ENCODE data around the gene TMEM139.
"Not testable (repeated sequence)": the region's sequence is repeated elsewhere in the genome, so short reads cannot be mapped to it uniquely, and the experiment has no call there.

GRCh38 chr7:143264196-143264568 is 20.6 kb upstream of the TMEM139 start:
- not testable (repeated sequence) for TF ChIP-seq CTCF (IDR thresholded peaks at IDR 0.05); POLR2AphosphoS5 (IDR thresholded peaks at IDR 0.05; ENCODE audit: low read depth, low read length); TCF12 (IDR thresholded peaks at IDR 0.05); EP300 (IDR thresholded peaks at IDR 0.05; ENCODE audit: borderline replicate concordance in 1 of 2, low read depth in 1 of 2, low read length in 1 of 2); CHD2 (IDR thresholded peaks at IDR 0.05; ENCODE audit: low read length, partially characterized antibody); USF2 (IDR thresholded peaks at IDR 0.05; ENCODE audit: borderline replicate concordance, low read depth, low read length); EZH2phosphoT487 (IDR thresholded peaks at IDR 0.05; ENCODE audit: borderline replicate concordance, low read depth); MAX (IDR thresholded peaks at IDR 0.05; ENCODE audit: low read depth); JUND (IDR thresholded peaks at IDR 0.05); YY1 (IDR thresholded peaks at IDR 0.05; ENCODE audit: low read depth); RXRA (IDR thresholded peaks at IDR 0.05; ENCODE audit: borderline replicate concordance, low read depth); FOXM1 (IDR thresholded peaks at IDR 0.05; ENCODE audit: low read depth); MXI1 (IDR thresholded peaks at IDR 0.05; ENCODE audit: low read depth, low read length)
